Measurements from ENCODE around the gene ABCC3.

DNA sequence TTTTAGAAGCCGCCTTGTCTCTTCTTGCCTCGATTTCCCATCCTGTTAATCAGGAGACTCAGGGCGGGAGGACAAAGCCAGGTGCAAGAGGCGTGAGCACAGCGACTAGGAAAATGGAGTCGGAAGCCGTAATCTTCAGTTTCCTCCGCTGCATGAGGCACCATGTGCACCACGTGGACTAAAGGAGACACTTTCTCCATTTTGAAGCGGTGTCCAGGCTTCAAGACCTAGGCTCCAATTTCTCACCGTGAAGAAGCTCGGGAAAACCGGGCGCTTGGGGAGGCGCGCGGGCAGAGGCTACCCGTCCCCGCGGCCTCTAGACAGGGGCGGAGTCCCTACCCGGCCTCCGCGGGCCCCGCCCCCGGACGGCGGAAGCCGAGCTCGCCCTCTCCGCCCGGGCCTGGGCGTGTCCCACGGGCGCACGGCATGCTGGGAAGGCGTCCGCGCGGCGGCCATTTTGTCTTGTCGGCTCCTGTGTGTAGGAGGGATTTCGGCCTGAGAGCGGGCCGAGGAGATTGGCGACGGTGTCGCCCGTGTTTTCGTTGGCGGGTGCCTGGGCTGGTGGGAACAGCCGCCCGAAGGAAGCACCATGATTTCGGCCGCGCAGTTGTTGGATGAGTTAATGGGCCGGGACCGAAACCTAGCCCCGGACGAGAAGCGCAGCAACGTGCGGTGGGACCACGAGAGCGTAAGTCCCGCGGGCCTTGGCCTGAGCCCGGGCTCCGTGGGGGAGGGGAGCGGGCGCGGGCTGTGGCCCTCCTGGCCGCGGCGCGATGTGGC, 84.7 kb downstream of the ABCC3 start, which contains the start of gene LUC7L3:
- TF ChIP-seq CTCF (IDR thresholded peaks at IDR 0.05) (peak in 1 of 5 experiments; percentile 56), EP300 (IDR thresholded peaks at IDR 0.05) (peak; percentile 42 to 97)
